Kidney (tissue), 14 donors: ENCODE data around the gene WNT7B. TPM values are rescaled to one million over a fixed set of nuclear protein-coding genes. Genes with fewer than 3 reads are reported as not detected.

Source experiments
- DNase-seq, 5 donors: peaks; one replicate each; pipeline ENCODE4 v3.0.0-alpha.2; 2013 to 2020
- FAIRE-seq: peaks from 2 replicates; lab custom pipeline; 2012; peaks lifted over from hg19 to GRCh38; lab: Jason Lieb, UNC
- H3K27ac ChIP-seq, 2 donors: one replicate each; pipeline ENCODE4 v1.7.0; 2013; ENCODE audit warnings: low read depth in 2 of 2, low read length in 2 of 2, inconsistent platforms in 1 of 2
- H3K27me3 ChIP-seq: one replicate; pipeline ENCODE4 v1.7.1; 2013; ENCODE audit warnings: low read length, inconsistent platforms; ENCODE audit not compliant: control insufficient read depth, insufficient read depth
- H3K36me3 ChIP-seq, 3 donors: one replicate each; pipeline versions ENCODE4 v1.7.0 to v1.7.1; 2013; ENCODE audit warnings: low read length in 3 of 3, control low read depth in 1 of 3, inconsistent platforms in 1 of 3; ENCODE audit not compliant: insufficient read depth in 3 of 3, control insufficient read depth in 2 of 3
- H3K4me1 ChIP-seq, 3 donors: one replicate each; pipeline versions ENCODE4 v1.7.0 to v1.7.1; 2013; ENCODE audit warnings: low read length in 3 of 3, inconsistent platforms in 1 of 3, low read depth in 1 of 3; ENCODE audit not compliant: control insufficient read depth in 2 of 3, insufficient read depth in 2 of 3
- H3K4me3 ChIP-seq, 3 donors: one replicate each; pipeline versions ENCODE4 v1.7.0 to v1.8.1; 2013; ENCODE audit warnings: low read length in 3 of 3, control low read depth in 1 of 3, inconsistent platforms in 1 of 3
- H3K9ac ChIP-seq, 3 donors: one replicate each; pipeline versions ENCODE4 v1.7.0 to v1.7.1; 2013; ENCODE audit warnings: low read length in 3 of 3, control low read depth in 1 of 3, inconsistent platforms in 1 of 3
- H3K9me3 ChIP-seq, 3 donors: one replicate each; pipeline versions ENCODE4 v1.7.0 to v1.7.1; 2013; ENCODE audit warnings: low read length in 3 of 3, control low read depth in 1 of 3, inconsistent platforms in 1 of 3; ENCODE audit not compliant: control insufficient read depth in 2 of 3, insufficient read depth in 1 of 3
- CTCF ChIP-seq: IDR thresholded peaks from 3 replicates; pipeline ENCODE4 v1.5.1; 2012; ENCODE audit warnings: mild to moderate bottlenecking, moderate library complexity, borderline replicate concordance; ENCODE audit not compliant: insufficient read depth; ENCODE audit errors: extremely low read depth
- intact Hi-C: fragments of 100-400 bp; cut with DNase I; formaldehyde crosslinking; loops from one replicate; pipeline ENCODE4 v1.11.1; 2022
- polyA plus RNA-seq: library from polyadenylated mRNA; stranded (reverse); fragments of 350-450 nt; fragmentation: Illumina TruSeq; extraction: RNeasy Lipid Tissue Mini Kit (QIAGEN cat#74804); gene quantifications from one replicate; pipeline ENCODE4 v1.2.3, GENCODE V29; 2014; ENCODE audit warnings: low read depth, low replicate concordance; ENCODE audit not compliant: insufficient read depth
- total RNA-seq: library from RNA; stranded (reverse); fragmentation: NEBNext Ultra II Directional; extraction: Animal tissue kit (Norgen Biotek cat#: 25700); gene quantifications from one replicate; pipeline ENCODE4 v1.2.1, GENCODE V29; 2021
- donor health status: control.
- donor health status: control.
- donor health status: control.
- donor health status: control.
- donor health status: control.
- donor health status: DM: yes; HTN: yes; CAD: no.
- donor health status: Normal renal cell carcinoma (clear cell type).

Gene WNT7B
- total and polyA plus RNA-seq, 2 donors from 2014 or later, result 1.6 to 2.4 TPM

DNA sequence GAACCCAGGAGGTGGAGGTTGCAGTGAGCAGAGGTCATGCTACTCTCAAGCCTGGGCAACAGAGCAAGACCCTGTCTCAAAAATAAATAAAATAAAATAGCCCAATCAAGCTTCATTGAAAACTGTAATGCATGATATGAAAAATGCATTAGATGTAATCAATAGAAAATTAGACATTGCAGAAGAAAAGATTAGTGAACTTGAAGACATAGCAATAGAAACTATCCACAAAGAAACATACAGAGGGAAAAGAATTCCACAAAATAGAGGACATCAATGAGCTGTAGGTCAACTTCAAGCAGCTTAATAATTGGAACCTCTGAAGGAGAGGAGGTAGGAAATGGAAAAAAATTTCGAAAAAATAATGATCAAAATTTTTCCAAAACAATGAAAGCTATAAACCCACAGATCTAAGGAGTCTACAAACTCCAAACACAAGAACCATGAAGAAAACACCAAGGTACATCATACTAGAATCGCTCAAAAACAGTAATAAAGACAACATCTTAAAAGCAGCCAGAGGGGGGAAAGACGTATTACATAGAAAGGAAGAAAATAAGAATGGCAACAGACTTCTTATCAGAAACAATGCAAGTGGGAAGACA, 104.2 kb downstream of the WNT7B start:
- peaks cover 3% of the 10 kb centered on the region for H3K27me3 ChIP-seq
- H3K27ac ChIP-seq, result no peak overlapping the region
- no peak overlapping the region for H3K9ac ChIP-seq
- FAIRE-seq, result no peak
- H3K4me3 ChIP-seq, result no peak overlapping the region
- no peaks in the 10 kb centered on the region for H3K4me1 ChIP-seq
- intact Hi-C loops, result no loop called here
- peaks cover 0 to 8% (median 4%) of the 10 kb centered on the region in 3 donors for H3K9me3 ChIP-seq
- no peak for TF ChIP-seq CTCF
- no peaks in the 10 kb centered on the region for H3K36me3 ChIP-seq
- no peak for DNase-seq

- Histone ChIP-seq H3K4me3 (no peak overlapping the region), H3K9me3 (peaks cover 0 to 8% (median 4%) of the 10 kb centered on the region in 3 donors), H3K4me1 (peaks cover 0 to 2% (median 0%) of the 10 kb centered on the region in 3 donors), H3K36me3 (no peaks in the 10 kb centered on the region), H3K27ac (no peak overlapping the region), H3K27me3 (no peaks in the 10 kb centered on the region), H3K9ac (no peak overlapping the region)
- intact Hi-C loops, result no loop called here
- DNase-seq (no peak), FAIRE-seq (no peak)
- no peak for TF ChIP-seq CTCF
Measured at GRCh38 chr22:45871721-45872120, 105.2 kb downstream of the WNT7B start.

Other genes starting within 250 kb of the WNT7B start
- 36.8 TPM for gene PPARA, start 173.4 kb upstream of the WNT7B start, total RNA-seq
- 15.8 TPM for gene PPARA, start 173.4 kb upstream of the WNT7B start, polyA plus RNA-seq